Skin of body (tissue), 2 donors: ENCODE measurements around the gene KLHDC10. TPM values are rescaled to one million over a fixed set of nuclear protein-coding genes. Genes with fewer than 3 reads are reported as not detected.
"Not testable (repeated sequence)": the region's sequence is repeated elsewhere in the genome, so short reads cannot be mapped to it uniquely, and the experiment has no call there.

Source experiments
- DNase-seq: peaks from one replicate; lab custom pipeline; 2025; lab: John Stamatoyannopoulos, UW
- total RNA-seq: library from RNA; depleted of rRNA; stranded (reverse); fragments of >200 nt; gene quantifications from one replicate; pipeline ENCODE4 v1.2.3, GENCODE V29; 2014

KLHDC10 gene
- total RNA-seq, 1 donor from 2014 or later = 51.4 TPM

GRCh38 chr7:130079846-130080394 lies 9.6 kb downstream of the KLHDC10 start:
- no peak for DNase-seq

- DNase-seq = not testable (repeated sequence)
Observed at GRCh38 chr7:130083497-130083896, 13.2 kb downstream of the KLHDC10 start.

- no peak for DNase-seq
Observed at GRCh38 chr7:130084037-130084875, 13.9 kb downstream of the KLHDC10 start.

GRCh38 chr7:130085235-130085634 lies 14.9 kb downstream of the KLHDC10 start:
- DNase-seq = not testable (repeated sequence)

GRCh38 chr7:130086938-130087337 lies 16.6 kb downstream of the KLHDC10 start:
- no peak for DNase-seq

GRCh38 chr7:130087364-130087763 lies 17.0 kb downstream of the KLHDC10 start:
- DNase-seq = peak; percentile 42

GRCh38 chr7:130090745-130091532 lies 20.6 kb downstream of the KLHDC10 start:
- no peak for DNase-seq

GRCh38 chr7:130091999-130092398 lies 21.7 kb downstream of the KLHDC10 start:
- no peak for DNase-seq

GRCh38 chr7:130092598-130092997 lies 22.3 kb downstream of the KLHDC10 start:
- no peak for DNase-seq

- DNase-seq = peak; percentile 87
Observed at GRCh38 chr7:130095812-130096211, 25.5 kb downstream of the KLHDC10 start.

- DNase-seq = peak; percentile 41
Observed at GRCh38 chr7:130096243-130096827, 26.0 kb downstream of the KLHDC10 start.

GRCh38 chr7:130099331-130099730 lies 29.0 kb downstream of the KLHDC10 start:
- DNase-seq = no peak

GRCh38 chr7:130102588-130102987 lies 32.3 kb downstream of the KLHDC10 start:
- DNase-seq = no peak

GRCh38 chr7:130107949-130108674 lies 37.8 kb downstream of the KLHDC10 start:
- DNase-seq = no peak

GRCh38 chr7:130108809-130109208 lies 38.5 kb downstream of the KLHDC10 start:
- no peak for DNase-seq

GRCh38 chr7:130112093-130112492 lies 41.8 kb downstream of the KLHDC10 start:
- no peak for DNase-seq

- no peak for DNase-seq
Observed at GRCh38 chr7:130112662-130113425, 42.5 kb downstream of the KLHDC10 start.

GRCh38 chr7:130113426-130113805 lies 43.1 kb downstream of the KLHDC10 start:
- DNase-seq = not testable (repeated sequence)

GRCh38 chr7:130113887-130114286 lies 43.6 kb downstream of the KLHDC10 start:
- DNase-seq = no peak

GRCh38 chr7:130114374-130114773 lies 44.0 kb downstream of the KLHDC10 start:
- no peak for DNase-seq
